Right lobe of liver (tissue), 6 donors: ENCODE measurements around the gene SH3RF3. TPM values are rescaled to one million over a fixed set of nuclear protein-coding genes. Genes with fewer than 3 reads are reported as not detected.

Source experiments
- ATAC-seq, 4 donors: fragments of 200-7000 bp; cut with Tn5 transposase; one replicate each; pipeline ENCODE4 v1.9.1; 2020; ENCODE audit warnings: mild to moderate bottlenecking in 4 of 4, moderate library complexity in 4 of 4
- DNase-seq, 3 donors: peaks; one replicate each; pipeline ENCODE4 v3.0.0-alpha.2; 2020
- H3K27ac ChIP-seq, 3 donors: fragments of 200-600 bp; one replicate each; pipeline ENCODE4 v1.8.0; 2022
- H3K27me3 ChIP-seq, 2 donors: fragments of 200-600 bp; one replicate each; pipeline ENCODE4 v1.8.0; 2022
- H3K36me3 ChIP-seq, 4 donors: fragments of 200-600 bp; sonication (generic) in 1 of 4; one replicate each; pipeline versions ENCODE4 v1.5.1 to v1.8.0; 2017 to 2022; ENCODE audit warnings: control low read depth in 1 of 4
- H3K4me1 ChIP-seq, 4 donors: fragments of 200-600 bp; sonication (generic) in 1 of 4; one replicate each; pipeline versions ENCODE4 v1.5.1 to v1.8.0; 2017 to 2022; ENCODE audit warnings: control low read depth in 1 of 4
- H3K4me3 ChIP-seq, 3 donors: fragments of 200-600 bp; one replicate each; pipeline ENCODE4 v1.8.0; 2022
- H3K9me3 ChIP-seq, 4 donors: fragments of 200-600 bp; sonication (generic) in 1 of 4; one replicate each; pipeline versions ENCODE4 v1.5.1 to v1.8.0; 2017 to 2022; ENCODE audit warnings: control low read depth in 1 of 4
- CTCF ChIP-seq, 4 donors: fragments of 200-600 bp in 3 of 4; fragments of 450-650 bp in 1 of 4; IDR thresholded peaks; one replicate each; pipeline versions ENCODE4 v1.5.1 to v1.8.0; 2016 to 2022; ENCODE audit warnings: antibody characterized with exemption in 4 of 4, mild to moderate bottlenecking in 2 of 4
- POLR2A ChIP-seq: fragments of 450-650 bp; IDR thresholded peaks from one replicate; pipeline ENCODE4 v1.6.1; 2017; ENCODE audit warnings: antibody characterized with exemption, mild to moderate bottlenecking
- WGBS: methylation state at CpG from one replicate; pipeline ENCODE4 v1.1.6; 2018; ENCODE audit warnings: low coverage, low lambda C conversion rate; ENCODE audit not compliant: insufficient coverage; ENCODE audit errors: missing lambda C conversion rate; 5-methylcytosine and 5-hydroxymethylcytosine counted together
- intact Hi-C, 2 donors: fragments of 100-400 bp; cut with DNase I; formaldehyde crosslinking; loops; one replicate each; pipeline versions ENCODE4 v1.11.2 to v1.14.1; 2022
- total RNA-seq, 6 experiments: library from RNA; depleted of rRNA in 2 of 6; stranded (reverse); fragments of >200 nt in 2 of 6; fragmentation: NEBNext Ultra II Directional in 3 of 6; extraction: Animal tissue kit (Norgen Biotek cat#: 25700) in 3 of 6; gene quantifications; one replicate each; pipeline versions ENCODE4 v1.1.0 to v1.2.4, GENCODE V29; 2016 to 2023
- donor health status: DM: no; HTN: yes; CAD: no.
- donor health status: DM: no; HTN: no; CAD: no.
- donor health status: DM: no; HTN: no; CAD: no.
- donor health status: DM: no; HTN: yes; CAD: no.
- donor health status: DM: no; HTN: yes; CAD: no.

The SH3RF3 gene
- total RNA-seq, 6 experiments from 2014 or later: 0.68 to 1.6 (median 1.2) TPM

GRCh38 chr2:109246176-109246575 is 117.2 kb downstream of the SH3RF3 start:
- ATAC-seq: no peak
- no peaks in the 10 kb centered on the region for H3K27me3 ChIP-seq
- H3K4me1 ChIP-seq: peaks cover 0 to 6% (median 1%) of the 10 kb centered on the region in 4 donors
- no peak overlapping the region for H3K27ac ChIP-seq
- peak in 1 of 3 donors; percentile 39 for DNase-seq
- intact Hi-C loops: no loop called here
- 100% methylated on average over 2 of the region's 10 CpGs for WGBS
- TF ChIP-seq POLR2A: no peak
- TF ChIP-seq CTCF (IDR thresholded peaks at IDR 0.05): no peak
- no peaks in the 10 kb centered on the region for H3K36me3 ChIP-seq
- no peaks in the 10 kb centered on the region for H3K9me3 ChIP-seq
- H3K4me3 ChIP-seq: no peak overlapping the region

- H3K27ac ChIP-seq: no peak overlapping the region
- H3K4me3 ChIP-seq: no peak overlapping the region
- no peak for ATAC-seq
- peaks cover 0 to 6% (median 1%) of the 10 kb centered on the region in 4 donors for H3K4me1 ChIP-seq
- intact Hi-C loops: no loop called here
- 68% methylated on average over 3 of the region's 11 CpGs for WGBS
- TF ChIP-seq CTCF (IDR thresholded peaks at IDR 0.05) (no peak), POLR2A (no peak)
- no peaks in the 10 kb centered on the region for H3K9me3 ChIP-seq
- DNase-seq: peak in 1 of 3 donors; percentile 34
- H3K27me3 ChIP-seq: no peaks in the 10 kb centered on the region
- H3K36me3 ChIP-seq: no peaks in the 10 kb centered on the region
Measured at GRCh38 chr2:109246616-109247015, 117.6 kb downstream of the SH3RF3 start.

- peak in 2 of 4 donors; percentile 17 to 18 for ATAC-seq
- 36% methylated on average over 7 of the region's 8 CpGs for WGBS
- Histone ChIP-seq H3K4me3 (no peak overlapping the region), H3K36me3 (no peaks in the 10 kb centered on the region), H3K4me1 (peaks cover 0 to 6% (median 1%) of the 10 kb centered on the region in 4 donors), H3K9me3 (no peaks in the 10 kb centered on the region), H3K27me3 (no peaks in the 10 kb centered on the region), H3K27ac (no peak overlapping the region)
- DNase-seq: no peak
- TF ChIP-seq POLR2A (no peak), CTCF (IDR thresholded peaks at IDR 0.05) (no peak)
- intact Hi-C loops: no loop called here
Measured at GRCh38 chr2:109247340-109247739, 118.3 kb downstream of the SH3RF3 start.

- Histone ChIP-seq H3K27me3 (no peaks in the 10 kb centered on the region), H3K27ac (no peak overlapping the region), H3K4me1 (peaks cover 0 to 6% (median 1%) of the 10 kb centered on the region in 4 donors), H3K4me3 (no peak overlapping the region), H3K9me3 (no peaks in the 10 kb centered on the region), H3K36me3 (no peaks in the 10 kb centered on the region)
- TF ChIP-seq CTCF (IDR thresholded peaks at IDR 0.05): no peak
- TF ChIP-seq POLR2A: no peak
- DNase-seq (no peak), ATAC-seq (peak in 2 of 4 donors; percentile 42 to 59)
- intact Hi-C loops: no loop called here
- WGBS: 47% methylated on average over 3 of the region's 3 CpGs
Measured at GRCh38 chr2:109247812-109248211, 118.8 kb downstream of the SH3RF3 start.

GRCh38 chr2:109248590-109248989 is 119.6 kb downstream of the SH3RF3 start:
- Histone ChIP-seq H3K27ac (no peak overlapping the region), H3K4me1 (peaks cover 0 to 2% (median 0%) of the 10 kb centered on the region in 4 donors), H3K36me3 (no peaks in the 10 kb centered on the region), H3K4me3 (no peak overlapping the region), H3K9me3 (no peaks in the 10 kb centered on the region), H3K27me3 (no peaks in the 10 kb centered on the region)
- TF ChIP-seq CTCF (IDR thresholded peaks at IDR 0.05) (no peak), POLR2A (no peak)
- 76% methylated on average over 2 of the region's 2 CpGs for WGBS
- ATAC-seq: no peak
- no peak for DNase-seq
- intact Hi-C loops: no loop called here
